K562 (cell line): ENCODE measurements around the gene FUZ. TPM values are rescaled to one million over a fixed set of nuclear protein-coding genes. Genes with fewer than 3 reads are reported as not detected.

ENCODE experiments used
- ATAC-seq: fragments of 200-7000 bp; cut with Tn5 transposase; 3 replicates; pipeline ENCODE4 v1.9.1; 2020; ENCODE audit warnings: moderate library complexity
- BruUV-seq: library from RNA; stranded (reverse); fragments of 400-500 nt; replicated peaks from 2 replicates; lab custom pipeline; 2021; lab: Mats Ljungman, UMichigan
- CTCF ChIA-PET: fragments of 300-600 bp; formaldehyde crosslinking; extraction: SDS; loops from one replicate; lab custom pipeline; 2021; ENCODE audit warnings: low intra/inter-chr PET ratio; lab: Yijun Ruan, JAX
- POLR2A ChIA-PET: fragments of 300-600, 350-650 bp; sonication (Branson Sonifier 250); formaldehyde crosslinking; extraction: SDS; loops from one replicate; lab custom pipeline; 2021; ENCODE audit warnings: antibody characterized with exemption, inconsistent platforms; lab: Yijun Ruan, JAX
- DNase-seq, 4 experiments: peaks; one replicate each; pipeline versions ENCODE4 v3.0.0 to v3.0.0-alpha.2; 2011 to 2018; ENCODE audit warnings: low spot score in 3 of 4, mixed read lengths in 3 of 4; ENCODE audit errors: extremely low read depth in 1 of 4
- FAIRE-seq: peaks from 2 replicates; lab custom pipeline; 2011; peaks lifted over from hg19 to GRCh38; lab: Jason Lieb, UNC
- H2AFZ ChIP-seq: 2 replicates; pipeline ENCODE4 v1.6.0; 2011; ENCODE audit warnings: low read depth, low read length, control low read depth, inconsistent platforms
- H3K27ac ChIP-seq: fragments of 200-600 bp; 3 replicates; pipeline ENCODE4 v1.8.0; 2011; ENCODE audit warnings: low read depth, mild to moderate bottlenecking, control low read depth, inconsistent platforms, low read length, moderate library complexity, mixed read lengths; ENCODE audit errors: extremely low read depth
- H3K27me3 ChIP-seq, 2 experiments: fragments of 300-600 bp in 1 of 2; 2 replicates in 1 of 2; 3 replicates in 1 of 2; pipeline versions ENCODE4 v1.6.0 to v1.8.0; 2011; ENCODE audit warnings: inconsistent platforms in 2 of 2, low read length in 2 of 2, mild to moderate bottlenecking in 1 of 2, mixed read lengths in 1 of 2, moderate library complexity in 1 of 2; ENCODE audit not compliant: control insufficient read depth in 2 of 2, insufficient read depth in 2 of 2
- H3K36me3 ChIP-seq: fragments of 300-600 bp; 3 replicates; pipeline ENCODE4 v1.8.0; 2011; ENCODE audit warnings: mild to moderate bottlenecking, low read length, inconsistent platforms; ENCODE audit not compliant: control insufficient read depth, insufficient read depth
- H3K4me1 ChIP-seq, 2 experiments: fragments of 200-600 bp in 1 of 2; replicated peaks in 1 of 2; 2 replicates in 1 of 2; 3 replicates in 1 of 2; pipeline versions ENCODE4 v1.5.1 to v1.8.0; 2011; ENCODE audit warnings: inconsistent platforms in 2 of 2, low read length in 2 of 2, mild to moderate bottlenecking in 1 of 2, mixed read lengths in 1 of 2, moderate library complexity in 1 of 2; ENCODE audit not compliant: control insufficient read depth in 2 of 2, insufficient read depth in 2 of 2
- H3K4me2 ChIP-seq: 2 replicates; pipeline ENCODE4 v1.6.1; 2011; ENCODE audit warnings: low read length, control low read depth, inconsistent platforms, mixed read lengths; ENCODE audit not compliant: insufficient read depth
- H3K4me3 ChIP-seq: fragments of 200-600 bp; sonication (generic), shearing (Covaris generic); 2 replicates; pipeline ENCODE4 v1.5.1; 2016; ENCODE audit warnings: control low read depth, inconsistent platforms
- H3K79me2 ChIP-seq: fragments of 200-600 bp; 3 replicates; pipeline ENCODE4 v1.8.0; 2011; ENCODE audit warnings: low read length, inconsistent platforms; ENCODE audit not compliant: control insufficient read depth, insufficient read depth
- H3K9ac ChIP-seq, 2 experiments: 2 replicates each; pipeline versions ENCODE4 v1.6.0 to v1.6.1; 2011; ENCODE audit warnings: low read depth in 2 of 2, low read length in 2 of 2, control low read depth in 1 of 2, inconsistent platforms in 1 of 2, mild to moderate bottlenecking in 1 of 2, mixed read lengths in 1 of 2; ENCODE audit not compliant: insufficient read depth in 1 of 2
- H3K9me1 ChIP-seq: one replicate; pipeline ENCODE4 v1.6.0; 2011; ENCODE audit warnings: inconsistent platforms, mild to moderate bottlenecking, low read length, moderate library complexity; ENCODE audit not compliant: control insufficient read depth, insufficient read depth
- H3K9me3 ChIP-seq: replicated peaks from 2 replicates; pipeline ENCODE4 v1.5.1; 2011; ENCODE audit warnings: low read depth, low read length, inconsistent platforms; ENCODE audit not compliant: control insufficient read depth, insufficient read depth
- H4K20me1 ChIP-seq: replicated peaks from 2 replicates; pipeline ENCODE4 v1.6.1; 2011; ENCODE audit warnings: low read length, inconsistent platforms, mixed read lengths; ENCODE audit not compliant: control insufficient read depth, insufficient read depth
- CHD4 ChIP-seq: fragments of 200-600 bp; sonication (generic); IDR thresholded peaks from 3 replicates; pipeline ENCODE4 v1.6.1; 2012; ENCODE audit warnings: low read depth, mild to moderate bottlenecking, mixed read lengths, low read length, inconsistent platforms; ENCODE audit not compliant: insufficient read depth, insufficient replicate concordance, poor library complexity, severe bottlenecking
- FIP1L1 ChIP-seq: fragments of 200-400 bp; formaldehyde crosslinking; IDR thresholded peaks from 2 replicates; pipeline ENCODE4 v1.6.1; 2018; ENCODE audit warnings: mild to moderate bottlenecking, low read depth, low read length; ENCODE audit not compliant: poor library complexity, severe bottlenecking
- FOXA1 ChIP-seq: fragments of 450-650 bp; IDR thresholded peaks from 2 replicates; pipeline ENCODE4 v1.6.1; 2016; ENCODE audit warnings: mild to moderate bottlenecking, borderline replicate concordance
- FOXP1 ChIP-seq: sonication (generic); formaldehyde crosslinking; IDR thresholded peaks from 2 replicates; pipeline ENCODE4 v1.8.0; 2022; ENCODE audit warnings: mild to moderate bottlenecking, missing genetic modification reagents
- HDGF ChIP-seq: fragments of 450-650 bp; IDR thresholded peaks from 2 replicates; pipeline ENCODE4 v1.6.1; 2016
- MAFG ChIP-seq: fragments of 450-650 bp; conservative IDR thresholded peaks from 2 replicates; pipeline ENCODE4 v1.6.1; 2016; ENCODE audit warnings: missing genetic modification characterization, missing compliant biosample characterization
- MNT ChIP-seq, 2 experiments: fragments of 450-650 bp; conservative IDR thresholded peaks; 2 replicates each; pipeline ENCODE4 v1.6.1; 2017; ENCODE audit warnings: mild to moderate bottlenecking in 2 of 2, moderate library complexity in 2 of 2
- MXD1 ChIP-seq: fragments of 250-450 bp; sonication (Bioruptor Pico); IDR thresholded peaks from 2 replicates; pipeline ENCODE4 v1.8.0; 2021; ENCODE audit warnings: borderline replicate concordance, mild to moderate bottlenecking, moderate library complexity; ENCODE audit not compliant: poor library complexity, severe bottlenecking
- NCOR1 ChIP-seq: fragments of 450-650 bp; IDR thresholded peaks from 2 replicates; pipeline ENCODE4 v1.6.1; 2016; ENCODE audit warnings: mild to moderate bottlenecking, moderate library complexity
- PKNOX1 ChIP-seq: fragments of 450-650 bp; IDR thresholded peaks from 2 replicates; pipeline ENCODE4 v1.6.1; 2016
- RERE ChIP-seq: sonication (generic); formaldehyde crosslinking; IDR thresholded peaks from 2 replicates; pipeline ENCODE4 v1.8.0; 2023; ENCODE audit warnings: missing genetic modification reagents, mild to moderate bottlenecking, borderline replicate concordance
- SMARCA4 ChIP-seq: fragments of 450-650 bp; IDR thresholded peaks from 2 replicates; pipeline ENCODE4 v1.6.1; 2016
- ZNF174 ChIP-seq: fragments of 250-450 bp; sonication (Bioruptor Pico); IDR thresholded peaks from 2 replicates; pipeline ENCODE4 v1.4.0; 2020; ENCODE audit warnings: mild to moderate bottlenecking
- ZNF384 ChIP-seq: IDR thresholded peaks from 2 replicates; pipeline ENCODE4 v1.6.1; 2012; ENCODE audit warnings: low read depth, low read length, improper control_type of control experiment
- WGBS: fragments of 100-300 bp; shearing (Covaris generic); methylation state at CpG from one replicate; pipeline ENCODE4 v1.1.6; 2016; ENCODE audit warnings: low coverage, mixed read lengths; ENCODE audit not compliant: insufficient coverage; ENCODE audit errors: missing lambda C conversion rate; 5-methylcytosine and 5-hydroxymethylcytosine counted together
- in situ Hi-C: fragments of 300-500 bp; cut with MboI; formaldehyde crosslinking; loops from 4 replicates; pipeline ENCODE4 v1.15.0; 2018; ENCODE audit warnings: inconsistent platforms, mixed read lengths
- intact Hi-C: fragments of 100-400 bp; cut with micrococcal nuclease; formaldehyde crosslinking; loops from 2 replicates; pipeline ENCODE4 v1.14.2; 2022
- polyA plus RNA-seq, 8 experiments: library from polyadenylated mRNA; depleted of rRNA in 4 of 8; stranded (reverse) in 5 of 8; unstranded in 3 of 8; fragments of >200 nt; fragmentation: Nextera tagmentation in 2 of 8; fragmentation: Illumina TruSeq in 1 of 8; extraction: Ambion mirVana in 2 of 8; extraction: Trizol in 1 of 8; gene quantifications; 2 replicates each; pipeline versions ENCODE4 v1.2.1 to v1.2.3, GENCODE V29; 2011 to 2014; ENCODE audit warnings: inconsistent platforms in 1 of 8, missing spikeins in 1 of 8
- total RNA-seq, 7 experiments: library from RNA; depleted of rRNA in 6 of 7; stranded (reverse); fragments of >200 nt in 6 of 7; fragmentation: Illumina TruSeq in 2 of 7; extraction: Trizol in 2 of 7; gene quantifications; 2 replicates each; pipeline versions ENCODE4 v1.2.1 to v1.2.3, GENCODE V29; 2011 to 2021; ENCODE audit warnings: low replicate concordance in 1 of 7

The FUZ gene
- total and polyA plus RNA-seq, 9 of the 15 experiments (the other 6 are each of a cell fraction or from before 2014, with no cell fraction given) = 0.17 to 7.6 (median 3.6) TPM; not detected in 1

- Histone ChIP-seq H3K9me1 (no peaks in the 10 kb centered on the region), H3K4me1 (peaks cover 52 to 72% of the 10 kb centered on the region in 2 experiments), H3K4me2 (0 out of 2 replicates have a peak overlapping the region, but pooled peaks have one; percentile 16), H4K20me1 (peaks cover 3% of the 10 kb centered on the region; the same call in 1 of the 2 replicates), H3K27me3 (no peaks in the 10 kb centered on the region), H2AFZ (no peak overlapping the region), H3K27ac (peak overlapping the region; percentile 1; the same call in 1 of the 3 replicates), H3K4me3 (no peak overlapping the region), H3K36me3 (peaks cover 50% of the 10 kb centered on the region), H3K9me3 (no peaks in the 10 kb centered on the region), H3K79me2 (peaks cover 79% of the 10 kb centered on the region), H3K9ac (peak overlapping the region in 1 of 2 experiments; percentile 81; a peak in 1 of 4 replicates)
- no peak for ATAC-seq
- WGBS = 60% methylated on average over 8 of the region's 8 CpGs
- in situ Hi-C loops = no loop called here
- DNase-seq = peak in 1 of 4 experiments; percentile 50
- no peak for FAIRE-seq
- CTCF ChIA-PET = no interaction called here
- POLR2A ChIA-PET = no interaction called here
- BruUV-seq = no TSS peak
- intact Hi-C loops = no loop called here
- no peak for TF ChIP-seq RERE (CRISPR knock-in tag)
- TF ChIP-seq NCOR1 = 0 out of 2 replicates have a peak, but pooled peaks have one; percentile 6
- TF ChIP-seq PKNOX1 = peak; percentile 24; the same call in 1 of the 2 replicates
- TF ChIP-seq ZNF384 = no peak
- TF ChIP-seq CHD4 = no peak
- no peak for TF ChIP-seq SMARCA4
- no peak for TF ChIP-seq FOXA1
- TF ChIP-seq MXD1 (CRISPR knock-in tag) = no peak
- TF ChIP-seq MNT (conservative IDR thresholded peaks at IDR 0.05) = peak in 1 of 2 experiments; percentile 68; a peak in 3 of 4 replicates
- no peak for TF ChIP-seq FOXP1 (CRISPR knock-in tag)
- no peak for TF ChIP-seq MAFG
- no peak for TF ChIP-seq FIP1L1
- no peak for TF ChIP-seq HDGF
- TF ChIP-seq ZNF174 (CRISPR knock-in tag) = no peak
Measured at GRCh38 chr19:49770529-49770928, 42.6 kb downstream of the FUZ start.
